Adrenal gland (tissue), 12 donors: Measurements from ENCODE around the gene AP1G2. TPM values are rescaled to one million over a fixed set of nuclear protein-coding genes. Genes with fewer than 3 reads are reported as not detected.
"Not testable (repeated sequence)": the region's sequence is repeated elsewhere in the genome, so short reads cannot be mapped to it uniquely, and the experiment has no call there.

Experiments
- DNase-seq, 7 donors: peaks; one replicate each; pipeline ENCODE4 v3.0.0-alpha.2; 2019 to 2020
- H3K27ac ChIP-seq, 5 donors: fragments of 200-600 bp; sonication (generic) in 4 of 5; 1 replicate in 3 of 5; 2 replicates in 2 of 5; pipeline versions ENCODE4 v1.5.1 to v1.8.0; 2016 to 2020; ENCODE audit warnings: mild to moderate bottlenecking in 1 of 5
- H3K27me3 ChIP-seq: fragments of 200-600 bp; 2 replicates; pipeline ENCODE4 v1.8.0; 2021
- H3K36me3 ChIP-seq, 2 donors: fragments of 200-600 bp; replicated peaks in 1 of 2; 1 replicate in 1 of 2; 2 replicates in 1 of 2; pipeline versions ENCODE4 v1.5.1 to v1.8.0; 2018 to 2022
- H3K4me1 ChIP-seq, 2 donors: fragments of 200-600 bp; replicated peaks in 1 of 2; 1 replicate in 1 of 2; 2 replicates in 1 of 2; pipeline versions ENCODE4 v1.5.1 to v1.8.0; 2018 to 2021
- H3K4me3 ChIP-seq, 4 donors: fragments of 200-600 bp; sonication (generic) in 3 of 4; one replicate each; pipeline ENCODE4 v1.5.1; 2016 to 2018
- H3K9me3 ChIP-seq, 3 donors: fragments of 200-600 bp; sonication (generic) in 1 of 3; replicated peaks in 1 of 3; 1 replicate in 2 of 3; 2 replicates in 1 of 3; pipeline versions ENCODE4 v1.5.1 to v1.8.0; 2016 to 2021
- POLR2A ChIP-seq, 2 donors: fragments of 450-650 bp; IDR thresholded peaks; one replicate each; pipeline ENCODE4 v1.6.1; 2017; ENCODE audit warnings: antibody characterized with exemption in 2 of 2, mild to moderate bottlenecking in 2 of 2, moderate library complexity in 1 of 2
- WGBS, 4 donors: extraction: QIAGEN DNeasy Blood & Tissue Kit in 2 of 4; methylation state at CpG; one replicate each; pipeline versions ENCODE4 v1.1.5 to v1.1.7; 2013 to 2017; 5-methylcytosine and 5-hydroxymethylcytosine counted together
- intact Hi-C, 2 donors: fragments of 100-400 bp; cut with DNase I; formaldehyde crosslinking; loops; one replicate each; pipeline versions ENCODE4 v1.14.1 to v1.15.0; 2022 to 2023
- polyA plus RNA-seq, 3 donors: library from polyadenylated mRNA; stranded (reverse); fragments of 200-250 nt in 2 of 3; fragments of 350-450 nt in 1 of 3; fragmentation: Illumina TruSeq in 1 of 3; extraction: RNeasy Lipid Tissue Mini Kit (QIAGEN cat#74804) in 1 of 3; gene quantifications; one replicate each; pipeline ENCODE4 v1.2.3, GENCODE V29; 2013 to 2014
- total RNA-seq, 9 donors: library from RNA; depleted of rRNA in 4 of 9; stranded (reverse); fragments of >200 nt in 4 of 9; fragments of 120-200 nt in 1 of 9; fragmentation: NEBNext Ultra II Directional in 1 of 9; extraction: Animal tissue kit (Norgen Biotek cat#: 25700) in 1 of 9; gene quantifications; one replicate each; pipeline versions ENCODE4 v1.1.0 to v1.2.4, GENCODE V29; 2013 to 2023
- TF ChIP-seq, protein P1 (sequence below), 6 experiments: fragments of 450-650 bp in 4 of 6; fragments of 200-600 bp in 2 of 6; sonication (generic) in 1 of 6; IDR thresholded peaks; 1 replicate in 5 of 6; 2 replicates in 1 of 6; pipeline versions ENCODE4 v1.5.1 to v1.8.0; 2016 to 2021; ENCODE audit warnings: antibody characterized with exemption in 6 of 6, mild to moderate bottlenecking in 2 of 6, moderate library complexity in 1 of 6
- donor health status: healthy with polysubstance abuse.
- donor health status: Bipolar disorder and iron deficiency.
- donor health status: DM: yes; HTN: yes; CAD: no.
- donor health status: DM: no; HTN: no; CAD: no.
- donor health status: DM: no; HTN: no; CAD: no.
- donor health status: DM: yes; HTN: yes; CAD: no.

AP1G2 gene
- total and polyA plus RNA-seq, 12 donors: 27.9 to 587 (median 79.5) TPM

- intact Hi-C loops: no loop called here
Observed at GRCh38 chr14:23590198-23590597, 22.6 kb upstream of the AP1G2 start.

GRCh38 chr14:23589606-23590005 lies 22.0 kb upstream of the AP1G2 start:
- DNase-seq: peak in 1 of 7 donors; percentile 35
- Histone ChIP-seq H3K27me3 (no peaks in the 10 kb centered on the region), H3K9me3 (no peaks in the 10 kb centered on the region), H3K4me1 (peaks cover 0 to 5% of the 10 kb centered on the region in 2 donors), H3K36me3 (no peaks in the 10 kb centered on the region), H3K27ac (peak overlapping the region in 1 of 5 donors; percentile 70), H3K4me3 (no peak overlapping the region)
- WGBS, 4 donors: 82 to 97% (median 84%) methylated on average over 2 of the region's 2 CpGs
- intact Hi-C loops: no loop called here
- TF ChIP-seq POLR2A (IDR thresholded peaks at IDR 0.05): no peak
- TF ChIP-seq, protein P1, sequence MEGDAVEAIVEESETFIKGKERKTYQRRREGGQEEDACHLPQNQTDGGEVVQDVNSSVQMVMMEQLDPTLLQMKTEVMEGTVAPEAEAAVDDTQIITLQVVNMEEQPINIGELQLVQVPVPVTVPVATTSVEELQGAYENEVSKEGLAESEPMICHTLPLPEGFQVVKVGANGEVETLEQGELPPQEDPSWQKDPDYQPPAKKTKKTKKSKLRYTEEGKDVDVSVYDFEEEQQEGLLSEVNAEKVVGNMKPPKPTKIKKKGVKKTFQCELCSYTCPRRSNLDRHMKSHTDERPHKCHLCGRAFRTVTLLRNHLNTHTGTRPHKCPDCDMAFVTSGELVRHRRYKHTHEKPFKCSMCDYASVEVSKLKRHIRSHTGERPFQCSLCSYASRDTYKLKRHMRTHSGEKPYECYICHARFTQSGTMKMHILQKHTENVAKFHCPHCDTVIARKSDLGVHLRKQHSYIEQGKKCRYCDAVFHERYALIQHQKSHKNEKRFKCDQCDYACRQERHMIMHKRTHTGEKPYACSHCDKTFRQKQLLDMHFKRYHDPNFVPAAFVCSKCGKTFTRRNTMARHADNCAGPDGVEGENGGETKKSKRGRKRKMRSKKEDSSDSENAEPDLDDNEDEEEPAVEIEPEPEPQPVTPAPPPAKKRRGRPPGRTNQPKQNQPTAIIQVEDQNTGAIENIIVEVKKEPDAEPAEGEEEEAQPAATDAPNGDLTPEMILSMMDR (IDR thresholded peaks at IDR 0.05): no peak

More at GRCh38 chr14:23590198-23590597, 22.6 kb upstream of the AP1G2 start:
- no peak overlapping the region for H3K27ac ChIP-seq
- H3K36me3 ChIP-seq: no peaks in the 10 kb centered on the region
- H3K27me3 ChIP-seq: no peaks in the 10 kb centered on the region
- 80 to 91% (median 86%) methylated on average over 4 of the region's 4 CpGs for WGBS, 4 donors
- DNase-seq: peak in 1 of 7 donors; percentile 28
- H3K4me3 ChIP-seq: no peak overlapping the region
- TF ChIP-seq, protein P1 (IDR thresholded peaks at IDR 0.05): no peak
- TF ChIP-seq POLR2A (IDR thresholded peaks at IDR 0.05): no peak
- peaks cover 0 to 5% of the 10 kb centered on the region in 2 donors for H3K4me1 ChIP-seq
- no peaks in the 10 kb centered on the region for H3K9me3 ChIP-seq

DNA sequence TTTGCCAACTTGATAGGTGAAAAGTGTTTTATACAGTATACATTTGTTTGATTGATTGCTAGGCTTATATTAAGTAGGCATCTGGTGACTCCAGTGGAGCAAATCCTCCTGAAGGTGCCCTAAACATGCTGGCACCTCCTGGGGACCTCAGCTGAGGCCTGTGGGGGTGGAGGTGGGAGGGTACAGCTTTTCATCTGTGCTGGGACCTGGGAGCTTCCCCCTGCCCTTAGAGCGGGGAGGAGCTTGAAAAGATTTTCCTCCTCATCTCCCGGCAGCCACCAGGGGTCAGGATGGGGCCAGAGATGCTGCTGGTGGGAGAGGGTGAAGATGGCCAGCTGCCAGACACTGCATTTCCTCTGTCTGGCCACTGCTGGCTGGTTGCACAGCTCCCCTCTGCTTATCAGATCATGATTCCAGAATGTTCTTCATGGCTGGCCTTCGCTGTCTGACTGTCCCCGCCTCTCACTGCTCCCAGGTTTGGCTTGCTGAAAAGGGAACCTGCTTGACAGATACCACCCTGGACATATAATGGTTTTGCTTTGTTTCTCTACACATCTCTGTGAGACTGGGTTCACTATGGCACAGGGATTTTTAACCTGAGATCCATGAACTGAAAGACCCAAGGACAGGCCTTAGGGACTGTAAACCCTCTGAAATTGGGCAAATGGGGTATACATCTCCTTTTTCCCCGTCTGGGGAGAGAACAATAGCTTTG lies 21.4 kb upstream of the AP1G2 start:
- Histone ChIP-seq H3K9me3 (no peaks in the 10 kb centered on the region), H3K4me1 (peaks cover 0 to 5% of the 10 kb centered on the region in 2 donors), H3K27me3 (no peaks in the 10 kb centered on the region), H3K27ac (peak overlapping the region in 1 of 5 donors; percentile 70), H3K36me3 (no peaks in the 10 kb centered on the region), H3K4me3 (no peak overlapping the region)
- intact Hi-C loops: no loop called here
- peak; percentile 91 to 98 (median 95) for DNase-seq
- TF ChIP-seq POLR2A (IDR thresholded peaks at IDR 0.05): no peak
- TF ChIP-seq, protein P1 (IDR thresholded peaks at IDR 0.05): peak; percentile 61 to 93 (median 84)
- 10 to 34% (median 15%) methylated on average over 3 to 5 of the region's 5 CpGs for whole genome bisulfite sequencing, 4 donors

- intact Hi-C loops, H3K4me1 ChIP-seq, H3K9me3 ChIP-seq, H3K36me3 ChIP-seq, H3K27me3 ChIP-seq, DNase-seq, H3K4me3 ChIP-seq, H3K27ac ChIP-seq: not testable (repeated sequence)
- WGBS, 4 donors: 87 to 95% (median 89%) methylated on average over 4 to 24 of the region's 26 CpGs
Observed at GRCh38 chr14:23584527-23585203, 17.1 kb upstream of the AP1G2 start.

- 82 to 87% (median 85%) methylated on average over 21 to 25 of the region's 25 CpGs for WGBS, 4 donors
- H3K36me3 ChIP-seq, H3K27ac ChIP-seq, H3K4me3 ChIP-seq, intact Hi-C loops, DNase-seq, H3K4me1 ChIP-seq, H3K9me3 ChIP-seq, H3K27me3 ChIP-seq: not testable (repeated sequence)
Observed at GRCh38 chr14:23583761-23584526, 16.4 kb upstream of the AP1G2 start.
